NCI-H2196 (cell line): ENCODE data around the gene APBB1.

Source experiments
- DNase-seq: peaks from one replicate; lab custom pipeline; 2025; ENCODE audit not compliant: unreplicated experiment; lab: John Stamatoyannopoulos, UW

Gene APBB1

GRCh38 chr11:6391537-6392134 lies 27.3 kb downstream of the APBB1 start:
- no peak for DNase-seq

GRCh38 chr11:6390718-6391469 lies 28.0 kb downstream of the APBB1 start:
- no peak for DNase-seq

- DNase-seq: peak; percentile 92
Measured at GRCh38 chr11:6389905-6390717, 28.8 kb downstream of the APBB1 start, which contains the start of gene SMPD1. Gene SMPD1, plus strand, starts transcription at chr11:6390474. Its CDS starts 125 bp downstream, at chr11:6390599.

- DNase-seq: no peak
Measured at GRCh38 chr11:6388748-6389147, 30.1 kb downstream of the APBB1 start.

GRCh38 chr11:6387811-6388599 lies 30.9 kb downstream of the APBB1 start:
- DNase-seq: no peak

GRCh38 chr11:6385046-6385777 lies 33.7 kb downstream of the APBB1 start:
- no peak for DNase-seq

GRCh38 chr11:6378640-6378989 lies 40.3 kb downstream of the APBB1 start:
- no peak for DNase-seq

GRCh38 chr11:6377902-6378639 lies 40.8 kb downstream of the APBB1 start:
- no peak for DNase-seq

GRCh38 chr11:6371825-6372224 lies 47.1 kb downstream of the APBB1 start:
- DNase-seq: no peak

GRCh38 chr11:6365659-6366058 lies 53.2 kb downstream of the APBB1 start:
- no peak for DNase-seq

GRCh38 chr11:6362873-6363678 lies 55.8 kb downstream of the APBB1 start:
- peak; percentile 79 for DNase-seq

- DNase-seq: no peak
Measured at GRCh38 chr11:6362185-6362872, 56.6 kb downstream of the APBB1 start.

GRCh38 chr11:6360183-6360582 lies 58.7 kb downstream of the APBB1 start:
- no peak for DNase-seq

- DNase-seq: no peak
Measured at GRCh38 chr11:6357222-6357621, 61.7 kb downstream of the APBB1 start.

- DNase-seq: no peak
Measured at GRCh38 chr11:6356503-6357055, 62.3 kb downstream of the APBB1 start.

- no peak for DNase-seq
Measured at GRCh38 chr11:6354651-6355485, 64.0 kb downstream of the APBB1 start.

GRCh38 chr11:6353367-6353987 lies 65.4 kb downstream of the APBB1 start:
- DNase-seq: peak; percentile 83
